ENCODE results near the gene ST6GALNAC3. TPM values are rescaled to one million over a fixed set of nuclear protein-coding genes. Genes with fewer than 3 reads are reported as not detected.

The ST6GALNAC3 gene
- total RNA-seq, 2 donors from 2014 or later: 6.3 to 7.6 TPM

DNA sequence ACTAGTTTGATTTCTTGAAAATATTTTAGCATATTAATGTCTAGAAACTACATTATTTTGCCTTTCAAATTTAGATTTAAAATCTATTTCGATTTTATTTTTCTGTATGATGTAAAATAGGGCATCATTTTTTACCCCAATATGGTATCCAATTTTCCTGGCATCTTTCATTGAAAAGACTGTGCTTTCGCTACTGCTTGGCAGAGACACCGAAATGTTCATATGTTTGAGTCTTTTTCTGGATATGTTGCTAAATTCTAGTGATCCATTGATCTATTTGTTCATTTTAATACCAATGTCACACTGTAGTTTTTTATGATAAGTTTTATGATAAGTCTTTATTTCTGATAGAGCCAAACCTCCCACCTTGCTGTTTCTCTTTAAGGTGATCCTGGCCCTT, 24.3 kb downstream of the ST6GALNAC3 start:
- WGBS, 2 experiments (ENCODE audit: insufficient coverage in 1 of 2, insufficient read length in 1 of 2): 94% methylated on average over 3 of the region's 3 CpGs; no CpG with 5 or more reads in 1 of the 2 experiments
- H3K36me3 Mint-ChIP-seq (ENCODE audit: low read depth): no peaks in the 10 kb centered on the region
- no peak overlapping the region for H3K27ac ChIP-seq (ENCODE audit: low read depth, low read length)
- no peak overlapping the region for H3K4me3 Mint-ChIP-seq
- H3K9ac ChIP-seq (ENCODE audit: extremely low read depth, low read length, poor library complexity, severe bottlenecking): no peak overlapping the region
- H3K9me3 Mint-ChIP-seq: no peaks in the 10 kb centered on the region
- H3K27me3 ChIP-seq (ENCODE audit: control insufficient read depth, insufficient read depth, low read length, poor library complexity, severe bottlenecking): no peaks in the 10 kb centered on the region
- H3K9me3 ChIP-seq (ENCODE audit: control insufficient read depth, low read length): peaks cover 4% of the 10 kb centered on the region
- peaks cover 5% of the 10 kb centered on the region for H3K4me1 Mint-ChIP-seq
- H3K36me3 ChIP-seq (ENCODE audit: control insufficient read depth, insufficient read depth, low read length): no peaks in the 10 kb centered on the region
- TF ChIP-seq, protein P1, sequence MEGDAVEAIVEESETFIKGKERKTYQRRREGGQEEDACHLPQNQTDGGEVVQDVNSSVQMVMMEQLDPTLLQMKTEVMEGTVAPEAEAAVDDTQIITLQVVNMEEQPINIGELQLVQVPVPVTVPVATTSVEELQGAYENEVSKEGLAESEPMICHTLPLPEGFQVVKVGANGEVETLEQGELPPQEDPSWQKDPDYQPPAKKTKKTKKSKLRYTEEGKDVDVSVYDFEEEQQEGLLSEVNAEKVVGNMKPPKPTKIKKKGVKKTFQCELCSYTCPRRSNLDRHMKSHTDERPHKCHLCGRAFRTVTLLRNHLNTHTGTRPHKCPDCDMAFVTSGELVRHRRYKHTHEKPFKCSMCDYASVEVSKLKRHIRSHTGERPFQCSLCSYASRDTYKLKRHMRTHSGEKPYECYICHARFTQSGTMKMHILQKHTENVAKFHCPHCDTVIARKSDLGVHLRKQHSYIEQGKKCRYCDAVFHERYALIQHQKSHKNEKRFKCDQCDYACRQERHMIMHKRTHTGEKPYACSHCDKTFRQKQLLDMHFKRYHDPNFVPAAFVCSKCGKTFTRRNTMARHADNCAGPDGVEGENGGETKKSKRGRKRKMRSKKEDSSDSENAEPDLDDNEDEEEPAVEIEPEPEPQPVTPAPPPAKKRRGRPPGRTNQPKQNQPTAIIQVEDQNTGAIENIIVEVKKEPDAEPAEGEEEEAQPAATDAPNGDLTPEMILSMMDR (conservative IDR thresholded peaks at IDR 0.05): no peak
- H3K27ac Mint-ChIP-seq: no peak overlapping the region
- no peak overlapping the region for H3K4me3 ChIP-seq (ENCODE audit: low read length)
- H3K4me1 ChIP-seq (ENCODE audit: control insufficient read depth, insufficient read depth, low read length): no peaks in the 10 kb centered on the region
- DNase-seq: no peak
- peaks cover 2% of the 10 kb centered on the region for H3K27me3 Mint-ChIP-seq (ENCODE audit: insufficient read depth)

DNA sequence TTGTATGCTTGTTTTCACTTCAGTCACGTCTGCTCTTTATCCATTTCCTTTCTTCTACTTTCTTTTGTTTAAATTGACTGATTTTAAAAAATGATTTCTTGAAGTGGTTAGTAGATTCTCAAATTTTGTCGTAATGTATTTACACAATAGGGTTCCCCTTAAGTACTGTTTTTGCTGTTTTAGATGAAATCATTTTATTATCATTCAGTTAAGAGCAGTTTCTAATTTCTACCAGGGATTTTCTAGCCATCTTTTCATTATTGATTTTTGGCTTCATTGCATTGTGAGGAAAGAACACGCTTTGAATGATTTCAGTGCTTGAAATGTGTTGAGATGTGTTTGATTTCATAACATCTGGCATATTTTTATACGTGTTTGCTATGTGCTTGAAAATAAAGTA, 27.0 kb downstream of the ST6GALNAC3 start:
- WGBS, 2 experiments (ENCODE audit: insufficient coverage in 1 of 2, insufficient read length in 1 of 2): 86 to 91% methylated on average over 1 to 2 of the region's 4 CpGs

DNA sequence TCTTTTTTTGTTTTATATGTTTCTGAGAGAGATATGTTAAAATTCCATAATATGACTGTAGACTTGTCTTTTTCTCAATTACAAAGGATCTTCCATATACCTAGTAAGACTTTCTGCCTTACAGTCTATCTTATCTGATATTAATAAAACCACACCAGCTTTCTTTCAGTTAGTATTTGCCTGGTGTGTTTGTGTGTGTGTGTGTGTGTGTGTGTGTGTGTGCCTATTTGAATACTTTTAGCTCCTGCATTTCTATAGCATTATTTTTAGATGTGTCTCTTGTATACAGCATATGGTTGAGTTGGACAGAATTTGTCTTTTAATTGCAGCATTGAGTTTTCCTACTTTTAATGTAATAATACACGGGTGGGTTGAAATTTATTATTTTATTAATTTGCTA, 27.5 kb downstream of the ST6GALNAC3 start:
- TF ChIP-seq, protein P1 (conservative IDR thresholded peaks at IDR 0.05): no peak
- no peak for DNase-seq
- WGBS, 2 experiments (ENCODE audit: insufficient coverage in 1 of 2, insufficient read length in 1 of 2): no CpG with 5 or more reads among the region's 1 CpG

More for the DNA sequence above, 27.0 kb downstream of the ST6GALNAC3 start:
- Histone ChIP-seq H3K36me3 (ENCODE audit: control insufficient read depth, insufficient read depth, low read length) (no peaks in the 10 kb centered on the region), H3K9me3 (ENCODE audit: control insufficient read depth, low read length) (peaks cover 4% of the 10 kb centered on the region), H3K4me1 (ENCODE audit: control insufficient read depth, insufficient read depth, low read length) (no peaks in the 10 kb centered on the region), H3K9ac (ENCODE audit: extremely low read depth, low read length, poor library complexity, severe bottlenecking) (no peak overlapping the region), H3K27ac (ENCODE audit: low read depth, low read length) (no peak overlapping the region), H3K27me3 (ENCODE audit: control insufficient read depth, insufficient read depth, low read length, poor library complexity, severe bottlenecking) (no peaks in the 10 kb centered on the region), H3K4me3 (ENCODE audit: low read length) (no peak overlapping the region)
- DNase-seq: no peak
- peaks cover 3% of the 10 kb centered on the region for H3K4me1 Mint-ChIP-seq
- no peak overlapping the region for H3K27ac Mint-ChIP-seq
- no peaks in the 10 kb centered on the region for H3K9me3 Mint-ChIP-seq
- H3K36me3 Mint-ChIP-seq (ENCODE audit: low read depth): no peaks in the 10 kb centered on the region
- H3K4me3 Mint-ChIP-seq: no peak overlapping the region
- TF ChIP-seq, protein P1 (conservative IDR thresholded peaks at IDR 0.05): no peak
- H3K27me3 Mint-ChIP-seq (ENCODE audit: insufficient read depth): no peaks in the 10 kb centered on the region

More for the DNA sequence above, 27.5 kb downstream of the ST6GALNAC3 start:
- no peak overlapping the region for H3K27ac ChIP-seq (ENCODE audit: low read depth, low read length)
- H3K36me3 ChIP-seq (ENCODE audit: control insufficient read depth, insufficient read depth, low read length): no peaks in the 10 kb centered on the region
- H3K4me3 Mint-ChIP-seq: no peak overlapping the region
- H3K27ac Mint-ChIP-seq: no peak overlapping the region
- H3K27me3 ChIP-seq (ENCODE audit: control insufficient read depth, insufficient read depth, low read length, poor library complexity, severe bottlenecking): no peaks in the 10 kb centered on the region
- H3K4me3 ChIP-seq (ENCODE audit: low read length): no peak overlapping the region
- no peak overlapping the region for H3K9ac ChIP-seq (ENCODE audit: extremely low read depth, low read length, poor library complexity, severe bottlenecking)
- H3K4me1 ChIP-seq (ENCODE audit: control insufficient read depth, insufficient read depth, low read length): no peaks in the 10 kb centered on the region
- no peaks in the 10 kb centered on the region for H3K9me3 Mint-ChIP-seq
- H3K27me3 Mint-ChIP-seq (ENCODE audit: insufficient read depth): no peaks in the 10 kb centered on the region
- H3K4me1 Mint-ChIP-seq: peaks cover 3% of the 10 kb centered on the region
- no peaks in the 10 kb centered on the region for H3K36me3 Mint-ChIP-seq (ENCODE audit: low read depth)
- peaks cover 4% of the 10 kb centered on the region for H3K9me3 ChIP-seq (ENCODE audit: control insufficient read depth, low read length)
